Spleen (tissue), 11 donors: ENCODE measurements around the gene PTPRK. TPM values are rescaled to one million over a fixed set of nuclear protein-coding genes. Genes with fewer than 3 reads are reported as not detected.

ENCODE experiments used
- DNase-seq: peaks from one replicate; pipeline ENCODE4 v3.0.0-alpha.2; 2020
- H3K27ac ChIP-seq, 8 donors: fragments of 200-600 bp; sonication (generic) in 7 of 8; 1 replicate in 4 of 8; 2 replicates in 4 of 8; pipeline versions ENCODE4 v1.5.0 to v1.8.0; 2016 to 2021; ENCODE audit warnings: inconsistent platforms in 4 of 8, mild to moderate bottlenecking in 4 of 8, moderate library complexity in 1 of 8
- H3K27me3 ChIP-seq, 7 donors: fragments of 200-600 bp; sonication (generic) in 6 of 7; replicated peaks in 1 of 7; 1 replicate in 4 of 7; 2 replicates in 3 of 7; pipeline versions ENCODE4 v1.5.0 to v1.8.0; 2016 to 2021; ENCODE audit warnings: inconsistent platforms in 3 of 7, mild to moderate bottlenecking in 1 of 7
- H3K36me3 ChIP-seq, 6 donors: fragments of 200-600 bp; sonication (generic) in 5 of 6; 1 replicate in 4 of 6; 2 replicates in 2 of 6; pipeline versions ENCODE4 v1.5.0 to v1.8.0; 2016 to 2021; ENCODE audit warnings: inconsistent platforms in 2 of 6
- H3K4me1 ChIP-seq, 6 donors: fragments of 200-600 bp; sonication (generic) in 5 of 6; 1 replicate in 3 of 6; 2 replicates in 3 of 6; pipeline versions ENCODE4 v1.5.0 to v1.8.0; 2016 to 2021; ENCODE audit warnings: inconsistent platforms in 3 of 6
- H3K4me3 ChIP-seq, 8 donors: fragments of 200-600 bp; sonication (generic) in 7 of 8; 1 replicate in 4 of 8; 2 replicates in 4 of 8; pipeline versions ENCODE4 v1.5.0 to v1.8.0; 2016 to 2021; ENCODE audit warnings: inconsistent platforms in 4 of 8, mild to moderate bottlenecking in 4 of 8, moderate library complexity in 2 of 8
- H3K9me3 ChIP-seq, 8 donors: fragments of 200-600 bp; sonication (generic) in 7 of 8; 1 replicate in 4 of 8; 2 replicates in 4 of 8; pipeline versions ENCODE4 v1.5.0 to v1.8.0; 2016 to 2021; ENCODE audit warnings: inconsistent platforms in 4 of 8
- POLR2A ChIP-seq, 3 donors: fragments of 450-650 bp; IDR thresholded peaks; one replicate each; pipeline ENCODE4 v1.5.1; 2017; ENCODE audit warnings: antibody characterized with exemption in 3 of 3, mild to moderate bottlenecking in 1 of 3
- POLR2AphosphoS5 ChIP-seq, 3 donors: sonication (generic); formaldehyde crosslinking; IDR thresholded peaks; one replicate each; pipeline ENCODE4 v1.5.1; 2017; ENCODE audit warnings: antibody characterized with exemption in 3 of 3
- whole genome bisulfite sequencing, 5 donors: extraction: QIAGEN DNeasy Blood & Tissue Kit in 3 of 5; methylation state at CpG; one replicate each; pipeline versions ENCODE4 v1.1.5 to v1.1.7; 2013 to 2018; 5-methylcytosine and 5-hydroxymethylcytosine counted together
- intact Hi-C: fragments of 100-400 bp; cut with DNase I; formaldehyde crosslinking; loops from one replicate; pipeline ENCODE4 v1.15.0; 2023; ENCODE audit warnings: low total_unique reads
- polyA plus RNA-seq, 3 donors: library from polyadenylated mRNA; stranded (reverse); fragments of 200-250 nt; gene quantifications; one replicate each; pipeline ENCODE4 v1.2.1, GENCODE V29; 2013
- total RNA-seq, 7 donors: library from RNA; depleted of rRNA in 3 of 7; stranded (reverse); fragments of >200 nt in 3 of 7; fragmentation: NEBNext Ultra II Directional in 4 of 7; extraction: Animal tissue kit (Norgen Biotek cat#: 25700) in 4 of 7; gene quantifications; one replicate each; pipeline versions ENCODE4 v1.1.0 to v1.2.1, GENCODE V29; 2016 to 2021
- TF ChIP-seq, protein P1 (sequence below), 11 experiments: fragments of 200-600 bp in 7 of 11; fragments of 450-650 bp in 4 of 11; sonication (generic) in 4 of 11; IDR thresholded peaks in 8 of 11; conservative IDR thresholded peaks in 3 of 11; 1 replicate in 7 of 11; 2 replicates in 4 of 11; pipeline versions ENCODE4 v1.4.0 to v1.8.0; 2016 to 2021; ENCODE audit warnings: antibody characterized with exemption in 11 of 11, inconsistent platforms in 4 of 11, mild to moderate bottlenecking in 1 of 11
- donor health status: healthy with polysubstance abuse.
- donor health status: DM: no; HTN: no; CAD: no; lungs with moderate emphysema.
- donor health status: DM: no; HTN: no; CAD: no.
- donor health status: Bipolar disorder and iron deficiency.
- donor health status: healthy.
- donor health status: DM: no; HTN: no; CAD: no.
- donor health status: DM: yes; HTN: yes; CAD: no.

Gene PTPRK
- total and polyA plus RNA-seq, 10 donors, result 3.3 to 67.8 (median 34.0) TPM

DNA sequence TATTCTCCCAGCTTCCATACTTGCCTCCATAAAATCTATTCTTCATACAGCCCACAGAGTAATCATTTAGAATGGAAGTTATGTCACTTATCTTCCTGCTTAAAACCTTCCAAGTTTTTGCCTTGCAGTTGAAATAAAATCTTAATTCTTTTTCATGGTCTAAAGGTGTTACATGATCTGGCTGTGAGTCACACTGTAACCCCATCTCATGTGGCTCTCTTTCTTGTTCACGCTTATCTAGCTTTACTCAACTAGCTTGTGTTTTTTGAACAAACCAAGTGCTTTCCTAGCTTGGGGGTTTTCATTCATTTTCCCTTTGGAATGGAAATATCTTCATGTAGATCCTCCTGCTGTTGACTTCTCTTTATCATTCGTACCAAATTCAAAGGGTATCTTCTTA is 596.0 kb downstream of the PTPRK start:
- 78 to 92% (median 80%) methylated on average over 2 of the region's 2 CpGs for WGBS, 5 donors
- H3K4me3 ChIP-seq, result no peak overlapping the region
- no peaks in the 10 kb centered on the region for H3K36me3 ChIP-seq
- TF ChIP-seq POLR2AphosphoS5 (IDR thresholded peaks at IDR 0.05) (no peak), POLR2A (IDR thresholded peaks at IDR 0.05) (no peak)
- TF ChIP-seq, protein P1, sequence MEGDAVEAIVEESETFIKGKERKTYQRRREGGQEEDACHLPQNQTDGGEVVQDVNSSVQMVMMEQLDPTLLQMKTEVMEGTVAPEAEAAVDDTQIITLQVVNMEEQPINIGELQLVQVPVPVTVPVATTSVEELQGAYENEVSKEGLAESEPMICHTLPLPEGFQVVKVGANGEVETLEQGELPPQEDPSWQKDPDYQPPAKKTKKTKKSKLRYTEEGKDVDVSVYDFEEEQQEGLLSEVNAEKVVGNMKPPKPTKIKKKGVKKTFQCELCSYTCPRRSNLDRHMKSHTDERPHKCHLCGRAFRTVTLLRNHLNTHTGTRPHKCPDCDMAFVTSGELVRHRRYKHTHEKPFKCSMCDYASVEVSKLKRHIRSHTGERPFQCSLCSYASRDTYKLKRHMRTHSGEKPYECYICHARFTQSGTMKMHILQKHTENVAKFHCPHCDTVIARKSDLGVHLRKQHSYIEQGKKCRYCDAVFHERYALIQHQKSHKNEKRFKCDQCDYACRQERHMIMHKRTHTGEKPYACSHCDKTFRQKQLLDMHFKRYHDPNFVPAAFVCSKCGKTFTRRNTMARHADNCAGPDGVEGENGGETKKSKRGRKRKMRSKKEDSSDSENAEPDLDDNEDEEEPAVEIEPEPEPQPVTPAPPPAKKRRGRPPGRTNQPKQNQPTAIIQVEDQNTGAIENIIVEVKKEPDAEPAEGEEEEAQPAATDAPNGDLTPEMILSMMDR (IDR thresholded peaks at IDR 0.05 in 8 of 11, conservative IDR thresholded peaks at IDR 0.05 in 3 of 11), result no peak
- H3K9me3 ChIP-seq, result peaks cover 0 to 26% (median 13%) of the 10 kb centered on the region in 8 donors
- no peak overlapping the region for H3K27ac ChIP-seq
- H3K4me1 ChIP-seq, result peaks cover 0 to 3% (median 0%) of the 10 kb centered on the region in 6 donors
- DNase-seq, result no peak
- intact Hi-C loops, result no loop called here
- H3K27me3 ChIP-seq, result no peaks in the 10 kb centered on the region

DNA sequence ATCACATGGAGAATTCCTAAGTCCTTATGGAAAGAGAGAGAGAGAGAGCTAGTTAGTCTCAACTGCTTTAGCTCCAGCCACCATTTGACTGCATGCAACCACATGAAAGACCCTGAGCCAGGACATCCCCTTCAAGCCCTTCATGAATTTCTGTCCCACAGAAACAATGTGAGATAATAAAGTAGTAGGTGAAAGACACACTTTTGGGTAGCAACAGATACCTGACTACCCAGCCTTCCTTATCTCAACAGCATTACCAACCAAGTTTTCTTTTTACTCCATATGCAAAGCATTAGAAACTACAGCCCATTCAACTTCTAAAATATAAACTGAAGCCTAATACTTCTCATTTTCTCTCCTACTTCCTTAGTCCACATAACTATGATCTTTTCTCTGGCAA is 596.4 kb downstream of the PTPRK start:
- TF ChIP-seq, protein P1 (IDR thresholded peaks at IDR 0.05 in 8 of 11, conservative IDR thresholded peaks at IDR 0.05 in 3 of 11), result no peak
- TF ChIP-seq POLR2A (IDR thresholded peaks at IDR 0.05) (no peak), POLR2AphosphoS5 (IDR thresholded peaks at IDR 0.05) (no peak)
- H3K27ac ChIP-seq, result no peak overlapping the region
- no peaks in the 10 kb centered on the region for H3K27me3 ChIP-seq
- no peaks in the 10 kb centered on the region for H3K36me3 ChIP-seq
- no peak for DNase-seq
- H3K4me3 ChIP-seq, result no peak overlapping the region
- peaks cover 0 to 26% (median 13%) of the 10 kb centered on the region in 8 donors for H3K9me3 ChIP-seq
- intact Hi-C loops, result no loop called here
- H3K4me1 ChIP-seq, result peaks cover 0 to 7% (median 0%) of the 10 kb centered on the region in 6 donors

DNA sequence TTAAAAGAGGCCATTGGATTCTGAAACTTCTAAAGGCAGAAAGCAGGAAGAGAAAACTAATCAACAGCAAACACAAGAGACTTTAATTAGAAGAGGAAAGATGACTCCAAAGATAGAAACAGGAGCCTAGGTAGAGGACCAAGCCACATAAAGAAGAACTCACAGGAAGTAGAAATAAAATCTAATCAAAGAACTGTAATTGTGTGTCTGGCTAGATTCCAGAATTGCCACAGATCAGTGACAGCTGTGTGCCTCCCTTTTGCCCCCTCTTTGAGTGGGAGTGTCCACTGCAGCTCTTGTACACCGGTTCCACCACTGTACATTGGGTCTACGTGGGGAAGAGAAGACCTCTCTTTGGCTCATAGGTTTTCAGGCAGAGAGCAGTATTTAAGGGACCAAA is 597.3 kb downstream of the PTPRK start:
- TF ChIP-seq, protein P1 (IDR thresholded peaks at IDR 0.05 in 8 of 11, conservative IDR thresholded peaks at IDR 0.05 in 3 of 11), result no peak
- no peak for TF ChIP-seq POLR2AphosphoS5 (IDR thresholded peaks at IDR 0.05)
- no peak for TF ChIP-seq POLR2A (IDR thresholded peaks at IDR 0.05)
- intact Hi-C loops, result no loop called here
- no peak for DNase-seq
- WGBS, 5 donors, result 52 to 73% (median 71%) methylated on average over 2 of the region's 2 CpGs
- Histone ChIP-seq H3K27me3 (no peaks in the 10 kb centered on the region), H3K4me3 (no peak overlapping the region), H3K4me1 (peaks cover 0 to 7% (median 0%) of the 10 kb centered on the region in 6 donors), H3K27ac (no peak overlapping the region), H3K9me3 (peaks cover 0 to 21% (median 11%) of the 10 kb centered on the region in 8 donors), H3K36me3 (no peaks in the 10 kb centered on the region)

DNA sequence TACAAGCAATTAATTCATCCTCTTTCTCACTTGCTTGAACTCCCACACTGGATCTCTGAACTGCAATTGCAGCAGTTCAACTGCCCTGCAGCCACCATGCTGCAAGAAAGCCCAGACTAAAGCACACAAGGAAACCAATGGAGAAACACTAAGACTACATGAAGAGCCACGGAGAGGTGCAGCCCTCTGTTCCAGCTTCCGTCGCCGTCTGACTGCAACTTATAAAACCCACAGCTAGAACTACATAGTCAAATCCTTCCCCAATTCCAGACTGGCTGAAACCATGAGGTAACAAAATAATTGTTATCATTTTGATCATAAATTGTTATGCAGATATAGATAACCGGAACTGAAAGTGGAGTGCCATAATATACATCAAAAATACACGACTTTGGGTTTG is 598.4 kb downstream of the PTPRK start:
- TF ChIP-seq, protein P1 (IDR thresholded peaks at IDR 0.05 in 8 of 11, conservative IDR thresholded peaks at IDR 0.05 in 3 of 11), result no peak
- no peak for TF ChIP-seq POLR2A (IDR thresholded peaks at IDR 0.05)
- Histone ChIP-seq H3K36me3 (no peaks in the 10 kb centered on the region), H3K27ac (no peak overlapping the region), H3K27me3 (no peaks in the 10 kb centered on the region), H3K4me1 (peaks cover 0 to 7% (median 0%) of the 10 kb centered on the region in 6 donors), H3K9me3 (peaks cover 0 to 16% (median 11%) of the 10 kb centered on the region in 8 donors), H3K4me3 (no peak overlapping the region)
- intact Hi-C loops, result no loop called here
- 88 to 97% (median 94%) methylated on average over 6 of the region's 6 CpGs for WGBS, 5 donors
- DNase-seq, result no peak
